ENCODE results near the gene DEPDC5.

The DEPDC5 gene

DNA sequence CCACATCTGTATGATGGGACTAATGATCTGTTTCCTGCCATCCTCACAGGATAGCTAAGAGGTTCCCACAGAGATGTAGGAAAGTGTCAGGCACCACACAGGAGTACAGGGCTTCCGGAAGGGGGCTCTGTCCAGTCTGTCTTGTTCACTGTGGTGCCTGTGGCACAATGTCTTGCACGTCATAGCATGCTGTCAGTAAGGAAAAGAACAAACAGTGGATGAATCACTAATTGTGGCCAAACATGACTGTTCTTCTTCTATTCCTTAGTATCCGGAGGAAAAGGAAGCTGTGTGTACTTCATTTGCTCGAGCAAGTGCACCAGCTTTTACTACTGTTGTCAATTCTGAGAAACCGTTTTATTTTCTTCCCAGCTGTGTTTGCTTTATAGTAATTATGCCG is 117.1 kb downstream of the DEPDC5 start:
- peaks cover 25% of the 10 kb centered on the region for H3K36me3 ChIP-seq (ENCODE audit: control insufficient read depth, insufficient read depth, low read length)
- no peaks in the 10 kb centered on the region for H3K27me3 ChIP-seq (ENCODE audit: control insufficient read depth, insufficient read depth, low read length)
- H3K4me3 ChIP-seq (ENCODE audit: low read length), result no peak overlapping the region
- no peaks in the 10 kb centered on the region for H3K4me1 ChIP-seq (ENCODE audit: control insufficient read depth, insufficient read depth, low read length)
- H3K9ac ChIP-seq (ENCODE audit: low read length), result no peak overlapping the region
- H3K27ac ChIP-seq (ENCODE audit: low read depth, low read length), result no peak overlapping the region

DNA sequence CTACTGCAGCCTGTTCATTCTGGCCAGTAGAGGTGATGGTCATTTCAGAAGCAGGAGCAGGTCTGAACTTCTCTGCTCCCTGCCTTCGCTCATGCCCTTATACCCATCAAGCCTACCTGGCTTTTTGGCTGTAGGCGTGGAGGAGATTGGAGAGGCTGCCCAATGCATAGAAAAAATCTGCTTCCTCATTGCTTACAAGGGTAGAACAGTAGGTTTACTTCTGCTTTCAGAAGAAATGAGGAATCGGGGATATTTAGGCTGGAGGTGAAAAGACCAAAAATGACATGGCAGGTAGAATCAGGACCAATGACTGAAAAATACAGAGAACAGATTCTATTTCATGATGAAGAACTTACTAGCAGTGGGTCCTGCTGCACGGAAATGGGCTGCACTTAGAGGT is 117.7 kb downstream of the DEPDC5 start:
- Histone ChIP-seq H3K4me3 (ENCODE audit: low read length) (no peak overlapping the region), H3K9ac (ENCODE audit: low read length) (no peak overlapping the region), H3K4me1 (ENCODE audit: control insufficient read depth, insufficient read depth, low read length) (no peaks in the 10 kb centered on the region), H3K27ac (ENCODE audit: low read depth, low read length) (no peak overlapping the region), H3K36me3 (ENCODE audit: control insufficient read depth, insufficient read depth, low read length) (peaks cover 25% of the 10 kb centered on the region), H3K27me3 (ENCODE audit: control insufficient read depth, insufficient read depth, low read length) (no peaks in the 10 kb centered on the region)

DNA sequence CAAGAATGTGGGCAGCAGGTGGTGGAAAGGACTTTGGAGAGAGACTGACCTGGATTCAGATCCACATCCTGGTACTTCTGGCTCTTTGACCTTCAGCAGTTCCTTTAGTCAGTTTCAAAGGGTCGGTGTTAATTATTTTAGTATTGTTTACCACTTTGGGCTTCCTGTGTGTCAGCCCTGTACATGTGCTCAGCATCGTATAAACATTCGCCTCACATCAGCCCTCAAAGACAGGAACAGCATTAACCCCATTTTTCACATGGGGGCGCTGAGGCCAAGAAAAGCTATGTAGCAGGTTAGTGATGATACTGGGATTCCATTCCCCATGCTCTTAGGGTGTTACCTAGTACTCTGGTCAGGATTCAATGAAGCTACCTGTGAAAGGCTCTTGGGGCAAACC is 118.4 kb downstream of the DEPDC5 start:
- Histone ChIP-seq H3K36me3 (ENCODE audit: control insufficient read depth, insufficient read depth, low read length) (peaks cover 25% of the 10 kb centered on the region), H3K4me3 (ENCODE audit: low read length) (no peak overlapping the region), H3K27me3 (ENCODE audit: control insufficient read depth, insufficient read depth, low read length) (no peaks in the 10 kb centered on the region), H3K9ac (ENCODE audit: low read length) (no peak overlapping the region), H3K4me1 (ENCODE audit: control insufficient read depth, insufficient read depth, low read length) (no peaks in the 10 kb centered on the region), H3K27ac (ENCODE audit: low read depth, low read length) (no peak overlapping the region)

DNA sequence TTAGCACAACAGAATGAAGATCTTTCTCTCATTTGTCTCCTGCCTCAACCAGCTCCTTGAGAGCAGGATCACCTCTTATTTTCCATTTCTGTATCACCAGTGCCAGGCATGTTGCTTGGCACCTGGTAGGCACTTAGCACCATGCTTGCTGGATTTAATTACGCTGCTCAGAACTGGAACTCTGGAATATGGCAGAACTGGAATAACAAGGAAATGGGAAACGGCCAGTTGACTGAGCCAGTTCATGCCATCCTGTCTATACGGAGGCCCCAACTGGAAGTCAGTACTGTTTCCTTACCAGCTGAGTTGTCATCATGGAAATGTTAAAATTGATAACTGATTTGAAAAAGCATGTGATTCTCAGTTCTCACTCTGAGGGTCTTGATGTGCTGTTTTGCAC is 121.0 kb downstream of the DEPDC5 start:
- Histone ChIP-seq H3K9ac (ENCODE audit: low read length) (no peak overlapping the region), H3K36me3 (ENCODE audit: control insufficient read depth, insufficient read depth, low read length) (peaks cover 25% of the 10 kb centered on the region), H3K27me3 (ENCODE audit: control insufficient read depth, insufficient read depth, low read length) (no peaks in the 10 kb centered on the region), H3K27ac (ENCODE audit: low read depth, low read length) (no peak overlapping the region), H3K4me3 (ENCODE audit: low read length) (no peak overlapping the region), H3K4me1 (ENCODE audit: control insufficient read depth, insufficient read depth, low read length) (no peaks in the 10 kb centered on the region)

DNA sequence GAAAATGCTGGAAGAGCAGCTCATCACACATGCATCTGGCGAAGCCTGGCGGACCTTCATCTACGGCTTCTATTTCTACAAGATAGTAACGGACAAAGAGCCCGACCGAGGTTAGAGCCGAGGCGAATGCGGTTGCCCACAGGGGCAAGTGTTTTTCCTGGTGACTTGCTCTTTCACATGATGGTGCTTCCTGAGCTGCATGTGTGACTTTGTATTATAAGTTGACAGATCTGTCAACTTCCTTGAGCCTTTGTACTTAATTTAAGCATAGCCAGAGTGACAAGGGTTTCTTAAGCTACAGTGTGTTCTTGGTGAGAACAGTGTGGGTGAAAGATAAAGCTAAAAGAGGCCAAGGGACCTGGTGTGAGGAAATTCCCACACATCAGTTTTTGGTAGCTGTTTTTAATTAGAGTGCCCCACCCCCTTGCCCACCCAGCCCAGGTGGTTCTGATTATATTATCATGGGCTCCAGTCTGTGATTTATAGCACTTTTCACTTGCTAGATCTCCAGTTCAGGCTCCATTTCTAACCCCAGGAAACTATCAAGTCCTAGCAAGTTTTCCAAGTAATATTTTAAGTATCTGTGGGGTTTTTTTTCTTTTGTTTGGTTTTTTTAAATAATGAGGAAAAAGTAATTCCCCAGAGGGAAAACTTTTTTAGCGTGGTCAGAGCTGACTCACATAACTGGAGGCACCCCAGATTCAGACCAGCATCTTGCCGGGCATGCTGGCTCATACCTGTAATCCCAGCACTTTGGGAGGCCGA is 122.5 kb downstream of the DEPDC5 start:
- peaks cover 18% of the 10 kb centered on the region for H3K36me3 ChIP-seq (ENCODE audit: control insufficient read depth, insufficient read depth, low read length)
- H3K9ac ChIP-seq (ENCODE audit: low read length), result no peak overlapping the region

DNA sequence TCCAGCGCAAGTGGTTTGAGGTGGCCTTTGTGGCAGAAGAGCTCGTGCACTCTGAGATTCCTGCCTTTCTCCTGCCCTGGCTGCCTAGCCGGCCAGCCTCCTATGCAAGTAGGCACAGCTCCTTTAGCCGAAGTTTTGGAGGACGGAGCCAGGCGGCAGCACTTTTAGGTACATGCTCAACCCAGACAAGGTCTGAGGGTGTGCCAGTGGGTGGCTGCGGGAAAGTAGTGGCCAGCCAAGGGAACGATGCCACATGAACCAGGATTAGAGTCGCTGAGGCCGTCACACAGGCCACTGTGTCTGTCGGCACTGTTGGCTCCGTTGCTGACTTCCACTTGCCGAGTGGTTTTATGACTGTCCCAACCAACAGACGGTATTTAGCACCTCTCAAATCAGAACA is 125.8 kb downstream of the DEPDC5 start:
- no peaks in the 10 kb centered on the region for H3K27me3 ChIP-seq (ENCODE audit: control insufficient read depth, insufficient read depth, low read length)
- H3K27ac ChIP-seq (ENCODE audit: low read depth, low read length), result no peak overlapping the region
- peaks cover 10% of the 10 kb centered on the region for H3K36me3 ChIP-seq (ENCODE audit: control insufficient read depth, insufficient read depth, low read length)
- H3K4me1 ChIP-seq (ENCODE audit: control insufficient read depth, insufficient read depth, low read length), result no peaks in the 10 kb centered on the region
- no peak overlapping the region for H3K9ac ChIP-seq (ENCODE audit: low read length)
- H3K4me3 ChIP-seq (ENCODE audit: low read length), result no peak overlapping the region

More for the DNA sequence above, 122.5 kb downstream of the DEPDC5 start:
- H3K4me3 ChIP-seq (ENCODE audit: low read length), result no peak overlapping the region
- no peak overlapping the region for H3K27ac ChIP-seq (ENCODE audit: low read depth, low read length)
- no peaks in the 10 kb centered on the region for H3K27me3 ChIP-seq (ENCODE audit: control insufficient read depth, insufficient read depth, low read length)
- no peaks in the 10 kb centered on the region for H3K4me1 ChIP-seq (ENCODE audit: control insufficient read depth, insufficient read depth, low read length)

DNA sequence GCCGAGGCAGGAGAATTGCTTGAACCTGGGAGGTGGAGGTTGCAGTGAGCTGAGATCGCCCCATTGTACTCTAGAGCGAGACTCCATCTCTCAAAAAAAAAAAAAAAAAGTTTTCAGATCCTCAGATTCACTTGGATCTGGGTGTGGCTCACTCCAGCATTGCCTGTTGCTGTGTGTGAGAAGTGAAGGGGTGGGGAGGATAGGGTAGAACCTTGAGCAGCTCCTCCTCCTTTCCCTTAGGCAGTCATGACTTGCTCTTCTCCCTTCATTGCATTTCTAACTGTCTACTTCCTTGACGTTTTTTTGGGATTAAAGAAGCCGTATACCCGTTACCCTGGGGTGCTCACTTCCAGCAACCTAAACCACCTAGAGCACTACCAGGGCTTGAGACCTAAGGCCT is 127.4 kb downstream of the DEPDC5 start:
- Histone ChIP-seq H3K9ac (ENCODE audit: low read length) (no peak overlapping the region), H3K4me1 (ENCODE audit: control insufficient read depth, insufficient read depth, low read length) (no peaks in the 10 kb centered on the region), H3K27me3 (ENCODE audit: control insufficient read depth, insufficient read depth, low read length) (no peaks in the 10 kb centered on the region), H3K36me3 (ENCODE audit: control insufficient read depth, insufficient read depth, low read length) (peaks cover 16% of the 10 kb centered on the region), H3K27ac (ENCODE audit: low read depth, low read length) (no peak overlapping the region), H3K4me3 (ENCODE audit: low read length) (no peak overlapping the region)

DNA sequence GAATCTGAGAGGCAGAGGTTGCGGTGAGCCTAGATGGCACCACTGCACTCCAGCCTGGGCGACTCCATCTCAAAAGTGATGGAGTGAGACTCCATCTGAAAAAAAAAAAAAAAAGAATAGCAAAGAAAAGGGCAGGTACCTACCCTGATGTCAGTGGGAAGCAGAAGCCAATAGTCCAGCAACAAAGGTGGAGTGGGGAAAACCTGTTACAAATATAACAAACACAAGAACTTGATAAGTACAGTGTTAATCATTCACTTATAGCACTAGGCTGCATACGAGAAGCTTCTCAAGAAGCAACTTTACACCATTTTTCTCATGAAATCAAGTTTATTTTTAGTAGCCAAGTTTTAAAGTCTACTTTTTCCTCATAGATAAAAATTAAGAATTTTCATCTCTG is 128.0 kb downstream of the DEPDC5 start:
- no peaks in the 10 kb centered on the region for H3K27me3 ChIP-seq (ENCODE audit: control insufficient read depth, insufficient read depth, low read length)
- H3K9ac ChIP-seq (ENCODE audit: low read length), result no peak overlapping the region
- no peaks in the 10 kb centered on the region for H3K4me1 ChIP-seq (ENCODE audit: control insufficient read depth, insufficient read depth, low read length)
- peaks cover 16% of the 10 kb centered on the region for H3K36me3 ChIP-seq (ENCODE audit: control insufficient read depth, insufficient read depth, low read length)
- no peak overlapping the region for H3K27ac ChIP-seq (ENCODE audit: low read depth, low read length)
- H3K4me3 ChIP-seq (ENCODE audit: low read length), result no peak overlapping the region

DNA sequence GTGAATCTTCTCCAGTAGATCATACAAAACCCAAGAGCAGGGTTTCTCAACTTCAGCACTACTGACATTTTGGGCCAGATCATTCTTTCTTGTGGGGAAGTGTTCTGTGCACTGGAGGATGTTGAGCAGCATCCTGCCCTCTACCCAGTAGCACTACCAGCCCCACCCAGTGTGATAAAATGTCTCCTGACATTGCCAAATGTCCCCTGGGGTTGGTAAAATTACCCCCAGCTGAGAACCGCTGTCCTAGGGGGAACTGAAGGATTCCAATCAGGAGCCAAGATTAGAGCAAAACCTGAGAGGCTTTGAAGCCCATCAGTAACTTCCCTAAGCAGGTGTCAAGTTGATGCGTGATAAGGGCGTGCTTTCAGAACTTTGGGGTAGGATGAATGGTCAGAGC is 129.2 kb downstream of the DEPDC5 start:
- Histone ChIP-seq H3K9ac (ENCODE audit: low read length) (no peak overlapping the region), H3K27me3 (ENCODE audit: control insufficient read depth, insufficient read depth, low read length) (no peaks in the 10 kb centered on the region), H3K4me3 (ENCODE audit: low read length) (no peak overlapping the region), H3K4me1 (ENCODE audit: control insufficient read depth, insufficient read depth, low read length) (no peaks in the 10 kb centered on the region), H3K36me3 (ENCODE audit: control insufficient read depth, insufficient read depth, low read length) (peaks cover 16% of the 10 kb centered on the region), H3K27ac (ENCODE audit: low read depth, low read length) (no peak overlapping the region)

DNA sequence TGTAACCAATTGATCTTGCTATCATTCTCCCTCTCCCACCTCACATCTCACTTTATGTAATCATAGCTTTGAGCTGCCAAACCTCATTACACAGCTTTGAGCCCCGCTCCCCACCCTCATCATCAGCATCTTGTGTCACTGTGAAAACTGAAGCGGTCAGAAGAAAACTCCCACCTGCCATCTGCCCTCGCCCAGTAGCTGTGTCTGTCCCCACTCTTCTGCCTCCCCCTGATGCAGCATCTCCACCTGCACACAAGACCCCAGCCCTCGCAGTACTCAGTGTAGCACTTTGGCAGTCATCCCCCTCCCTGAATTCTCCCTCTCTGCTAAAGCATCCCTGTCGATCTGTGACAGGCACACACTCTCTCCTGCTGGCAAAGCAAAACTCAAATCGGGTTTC is 130.2 kb downstream of the DEPDC5 start:
- no peak overlapping the region for H3K27ac ChIP-seq (ENCODE audit: low read depth, low read length)
- no peaks in the 10 kb centered on the region for H3K27me3 ChIP-seq (ENCODE audit: control insufficient read depth, insufficient read depth, low read length)
- peaks cover 16% of the 10 kb centered on the region for H3K36me3 ChIP-seq (ENCODE audit: control insufficient read depth, insufficient read depth, low read length)
- H3K4me3 ChIP-seq (ENCODE audit: low read length), result no peak overlapping the region
- no peak overlapping the region for H3K9ac ChIP-seq (ENCODE audit: low read length)
- no peaks in the 10 kb centered on the region for H3K4me1 ChIP-seq (ENCODE audit: control insufficient read depth, insufficient read depth, low read length)

DNA sequence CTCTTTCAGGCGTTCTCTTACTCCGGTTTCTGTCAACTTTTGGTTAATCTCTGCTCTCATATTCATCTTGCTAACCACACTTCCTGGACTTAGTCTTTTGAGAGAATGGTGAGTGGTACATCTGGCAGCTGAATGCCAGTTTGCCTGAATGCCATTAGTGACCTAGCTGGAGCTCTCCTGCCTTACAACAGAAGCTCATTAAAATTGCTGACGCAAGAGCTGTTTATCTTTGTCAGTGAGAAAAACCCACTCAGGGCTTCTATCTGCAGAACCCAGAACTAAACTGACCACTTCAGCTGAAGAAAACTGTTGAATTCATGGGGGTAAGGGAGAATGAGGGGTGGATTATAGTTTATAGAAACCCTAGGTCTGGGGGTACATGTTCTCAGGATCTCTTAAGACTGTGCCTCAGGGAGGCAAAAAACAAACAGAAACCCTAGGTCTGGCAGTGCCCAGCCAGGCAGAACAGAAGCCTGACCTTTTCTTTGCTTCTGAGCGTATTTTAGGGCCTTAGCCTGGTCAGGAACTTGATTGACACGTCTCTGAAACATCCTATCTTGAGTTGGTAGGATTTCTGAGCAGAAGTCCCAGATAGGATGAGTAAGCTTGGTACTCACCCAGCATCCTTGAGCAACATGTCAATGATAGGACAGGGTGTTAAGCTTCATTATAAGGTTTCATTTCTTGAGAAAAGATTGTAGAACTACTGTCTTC is 137.7 kb downstream of the DEPDC5 start:
- Histone ChIP-seq H3K36me3 (ENCODE audit: control insufficient read depth, insufficient read depth, low read length) (peaks cover 2% of the 10 kb centered on the region), H3K27ac (ENCODE audit: low read depth, low read length) (no peak overlapping the region), H3K9ac (ENCODE audit: low read length) (no peak overlapping the region), H3K27me3 (ENCODE audit: control insufficient read depth, insufficient read depth, low read length) (no peaks in the 10 kb centered on the region), H3K4me1 (ENCODE audit: control insufficient read depth, insufficient read depth, low read length) (no peaks in the 10 kb centered on the region), H3K4me3 (ENCODE audit: low read length) (no peak overlapping the region)

DNA sequence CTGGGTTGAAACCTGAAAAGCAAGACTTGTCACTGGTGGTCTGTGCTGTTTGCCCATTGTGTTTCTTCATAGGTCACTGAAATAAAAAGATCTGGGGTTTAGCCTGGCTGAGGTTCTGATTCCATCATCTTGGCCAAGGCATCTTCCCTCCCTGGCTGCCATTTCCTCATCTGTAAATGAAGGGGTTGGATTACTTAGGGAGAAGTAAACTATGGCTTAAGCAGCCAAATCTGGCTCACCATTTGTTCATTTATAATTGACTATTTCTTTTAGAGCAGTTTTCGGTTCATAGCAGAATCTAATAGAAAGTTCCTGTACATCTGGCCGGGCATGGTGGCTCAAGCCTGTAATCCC is 138.2 kb downstream of the DEPDC5 start:
- H3K27me3 ChIP-seq (ENCODE audit: control insufficient read depth, insufficient read depth, low read length), result no peaks in the 10 kb centered on the region
- no peak overlapping the region for H3K9ac ChIP-seq (ENCODE audit: low read length)
- H3K4me3 ChIP-seq (ENCODE audit: low read length), result no peak overlapping the region
- H3K36me3 ChIP-seq (ENCODE audit: control insufficient read depth, insufficient read depth, low read length), result peaks cover 5% of the 10 kb centered on the region
- no peak overlapping the region for H3K27ac ChIP-seq (ENCODE audit: low read depth, low read length)
- no peaks in the 10 kb centered on the region for H3K4me1 ChIP-seq (ENCODE audit: control insufficient read depth, insufficient read depth, low read length)

DNA sequence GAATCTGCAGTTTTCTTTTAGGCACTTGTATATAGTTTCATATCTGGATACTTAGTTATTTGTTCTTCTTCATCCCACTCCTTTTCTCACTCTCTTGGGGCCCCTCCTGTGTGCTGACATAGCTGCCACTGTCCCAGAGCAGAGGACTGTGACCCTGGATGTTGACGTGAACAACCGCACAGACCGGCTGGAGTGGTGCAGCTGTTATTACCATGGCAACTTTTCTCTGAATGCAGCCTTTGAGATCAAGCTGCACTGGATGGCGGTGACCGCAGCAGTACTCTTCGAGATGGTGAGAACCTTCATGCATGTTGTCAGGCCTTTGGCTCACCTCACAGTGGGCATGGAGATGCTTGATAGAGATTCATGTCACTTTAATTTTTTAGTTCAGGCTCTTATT is 139.6 kb downstream of the DEPDC5 start:
- Histone ChIP-seq H3K27me3 (ENCODE audit: control insufficient read depth, insufficient read depth, low read length) (no peaks in the 10 kb centered on the region), H3K9ac (ENCODE audit: low read length) (no peak overlapping the region), H3K36me3 (ENCODE audit: control insufficient read depth, insufficient read depth, low read length) (peaks cover 14% of the 10 kb centered on the region), H3K27ac (ENCODE audit: low read depth, low read length) (no peak overlapping the region), H3K4me3 (ENCODE audit: low read length) (no peak overlapping the region), H3K4me1 (ENCODE audit: control insufficient read depth, insufficient read depth, low read length) (no peaks in the 10 kb centered on the region)
